IPS-11a (cell line): ENCODE results near the gene NCAPD2.
"Not testable (repeated sequence)": the region's sequence is repeated elsewhere in the genome, so short reads cannot be mapped to it uniquely, and the experiment has no call there.

Source experiments
- H3K4me3 ChIP-seq: one replicate; pipeline ENCODE4 v1.5.1; 2013; ENCODE audit warnings: low read depth, low read length, control low read depth

Gene NCAPD2

DNA sequence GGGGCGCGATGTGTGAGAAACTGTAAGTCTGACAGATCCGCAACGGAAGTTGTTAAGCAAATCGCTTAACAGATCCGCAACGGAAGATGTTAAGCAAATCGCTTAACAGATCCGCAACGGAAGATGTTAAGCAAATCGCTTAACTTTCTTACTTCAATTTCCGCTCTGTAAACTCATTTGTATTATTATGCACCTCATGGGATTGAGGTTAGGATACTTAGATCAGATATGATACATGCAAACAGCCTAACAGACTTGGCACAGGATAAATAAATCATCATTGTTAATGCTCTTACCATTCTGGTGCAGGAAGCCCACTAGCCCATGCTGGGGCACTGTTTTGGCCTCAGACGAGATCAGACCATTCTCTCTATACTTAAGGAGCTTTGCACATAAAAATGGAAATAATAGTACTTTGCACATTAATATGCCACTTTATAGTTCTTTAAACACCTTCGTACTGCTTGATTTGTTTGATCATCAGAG is 399 bp downstream of the NCAPD2 start:
- H3K4me3 ChIP-seq = peak overlapping the region; percentile 84

GRCh38 chr12:6494968-6495367 is 1.1 kb downstream of the NCAPD2 start:
- H3K4me3 ChIP-seq = no peak overlapping the region

DNA sequence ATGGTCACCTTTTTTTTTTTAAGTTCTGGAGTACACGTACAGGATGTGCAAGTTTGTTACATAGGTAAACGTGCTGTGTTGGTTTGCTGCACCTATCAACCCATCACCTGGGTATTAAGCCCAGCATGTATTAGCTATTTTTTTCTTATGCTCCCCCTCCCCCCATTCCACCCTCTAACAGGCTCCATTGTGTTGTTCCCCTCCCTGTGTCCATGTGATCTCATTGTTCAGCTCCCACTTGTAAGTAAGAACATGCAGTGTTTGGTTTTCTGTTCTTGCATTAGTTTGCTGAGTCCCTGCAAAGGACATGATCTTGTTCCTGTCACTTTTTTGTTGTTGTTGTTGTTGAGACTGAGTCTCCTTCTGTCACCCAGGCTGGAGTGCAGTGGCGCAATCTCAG is 3.4 kb downstream of the NCAPD2 start:
- H3K4me3 ChIP-seq = not testable (repeated sequence)

DNA sequence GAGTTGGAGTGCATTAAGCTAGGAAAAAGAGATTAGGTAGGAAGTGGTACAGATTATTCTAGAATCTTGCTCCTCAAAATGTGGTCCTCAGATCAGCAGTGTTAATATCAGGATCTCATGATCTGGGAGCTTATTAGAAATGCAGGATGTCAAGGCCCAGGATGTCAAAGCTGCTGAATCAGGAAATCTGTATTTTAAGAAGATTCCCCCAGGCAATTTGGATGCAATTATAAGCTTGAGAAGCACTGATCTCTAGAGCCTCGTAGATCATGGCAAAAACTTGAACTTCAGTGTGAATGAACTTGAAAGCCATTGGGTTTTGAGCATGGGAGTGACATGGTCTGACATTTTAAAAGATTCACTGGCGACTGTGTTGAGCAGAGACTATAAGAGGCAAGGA is 6.6 kb downstream of the NCAPD2 start:
- H3K4me3 ChIP-seq = no peak overlapping the region

- H3K4me3 ChIP-seq = no peak overlapping the region
Measured at GRCh38 chr12:6507102-6507998, 13.4 kb downstream of the NCAPD2 start.

GRCh38 chr12:6508087-6508486 is 14.2 kb downstream of the NCAPD2 start:
- H3K4me3 ChIP-seq = no peak overlapping the region

- no peak overlapping the region for H3K4me3 ChIP-seq
Measured at GRCh38 chr12:6520186-6520585, 26.3 kb downstream of the NCAPD2 start.

DNA sequence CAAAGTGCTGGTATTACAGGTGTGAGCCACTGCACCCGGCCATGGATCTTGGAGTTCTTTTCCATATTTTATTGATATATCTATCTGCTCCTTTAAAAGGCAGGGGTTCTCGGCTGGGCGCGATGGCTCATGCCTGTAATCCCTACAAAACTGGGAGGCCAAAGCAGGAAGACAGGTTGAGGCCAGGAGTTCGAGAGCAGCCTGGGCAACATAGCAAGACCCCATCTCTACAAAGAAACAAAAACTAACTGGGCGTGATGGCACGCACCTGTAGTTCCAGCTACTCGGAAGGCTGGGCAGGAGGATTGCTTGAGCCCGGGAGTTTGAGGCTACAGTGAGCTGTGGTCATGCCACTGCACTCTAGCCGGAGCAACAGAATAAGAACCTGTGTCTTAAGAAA is 28.3 kb downstream of the NCAPD2 start:
- no peak overlapping the region for H3K4me3 ChIP-seq

DNA sequence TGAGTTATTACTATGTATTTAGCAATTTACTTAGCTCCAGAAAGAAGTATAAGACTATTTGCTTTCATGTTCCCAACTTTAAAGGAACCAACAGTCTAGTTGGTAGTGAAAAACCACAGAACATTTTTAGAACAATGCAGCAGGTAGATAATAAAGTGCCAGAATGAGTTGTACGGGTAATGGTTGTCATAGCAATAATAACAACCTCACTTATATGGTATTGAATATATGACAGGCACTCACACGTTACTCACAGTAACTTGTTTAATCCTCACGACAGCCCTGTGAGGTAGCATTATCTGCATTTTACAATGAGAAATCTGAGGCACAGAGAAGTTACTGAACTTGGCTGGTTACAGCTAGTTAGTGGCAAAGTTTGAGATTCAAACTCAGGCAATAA is 29.8 kb downstream of the NCAPD2 start:
- no peak overlapping the region for H3K4me3 ChIP-seq

GRCh38 chr12:6524648-6525047 is 30.7 kb downstream of the NCAPD2 start:
- H3K4me3 ChIP-seq = no peak overlapping the region

GRCh38 chr12:6526201-6526600 is 32.3 kb downstream of the NCAPD2 start:
- no peak overlapping the region for H3K4me3 ChIP-seq

DNA sequence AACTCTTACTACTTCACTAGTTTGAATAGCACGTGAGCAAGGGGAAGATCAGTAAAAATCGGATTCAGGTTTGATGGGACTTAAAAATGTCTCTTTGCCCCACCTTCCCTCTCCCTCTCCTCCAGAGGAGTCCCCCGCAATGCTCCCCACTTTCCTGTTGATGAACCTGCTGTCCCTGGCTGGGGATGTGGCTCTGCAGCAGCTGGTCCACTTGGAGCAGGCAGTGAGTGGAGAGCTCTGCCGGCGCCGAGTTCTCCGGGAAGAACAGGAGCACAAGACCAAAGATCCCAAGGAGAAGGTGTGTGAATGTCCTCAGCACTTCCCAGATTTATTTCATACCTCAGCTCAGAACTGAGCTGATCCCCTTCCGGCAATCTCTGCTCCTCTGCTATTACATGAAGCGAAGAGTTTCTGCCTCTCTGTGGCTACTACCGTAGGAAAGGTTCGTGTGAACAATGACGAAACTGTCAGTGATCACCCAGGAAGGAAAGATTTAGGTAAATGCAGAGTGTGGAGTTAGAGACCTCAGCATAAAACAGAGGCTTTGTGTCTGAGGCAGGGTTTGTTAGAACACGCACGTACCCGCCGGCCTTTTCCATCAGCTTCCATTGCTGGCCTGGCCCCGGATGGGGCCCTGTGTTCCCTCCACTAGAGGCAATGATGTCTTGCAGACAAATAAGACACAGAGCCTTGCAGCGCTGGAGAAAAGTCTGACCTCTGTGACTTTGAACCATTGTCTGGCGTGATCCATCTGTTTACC is 33.0 kb downstream of the NCAPD2 start:
- no peak overlapping the region for H3K4me3 ChIP-seq

- H3K4me3 ChIP-seq = no peak overlapping the region
Measured at GRCh38 chr12:6527711-6528110, 33.8 kb downstream of the NCAPD2 start.

- H3K4me3 ChIP-seq = no peak overlapping the region
Measured at GRCh38 chr12:6528539-6529235, 34.8 kb downstream of the NCAPD2 start.

DNA sequence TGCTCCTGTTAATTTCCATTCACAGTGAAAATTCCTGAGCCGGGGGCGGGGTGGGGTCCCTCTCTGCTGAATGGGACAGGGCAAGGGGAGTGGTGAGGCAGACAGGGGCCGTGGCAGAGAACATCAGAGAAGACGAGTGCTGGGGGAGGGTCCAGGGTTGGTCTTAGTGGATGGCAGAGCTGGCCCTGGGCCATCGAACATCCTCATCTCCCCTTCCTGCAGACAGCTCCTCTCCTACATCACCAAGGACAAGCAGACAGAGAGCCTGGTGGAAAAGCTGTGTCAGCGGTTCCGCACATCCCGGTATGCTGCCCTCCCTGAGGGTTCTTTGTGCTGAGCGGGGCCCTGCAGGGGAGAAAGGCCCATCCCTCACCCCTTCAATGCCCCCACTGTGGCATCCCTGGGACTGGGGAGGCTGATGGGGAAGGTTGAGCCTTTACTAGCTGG is 35.4 kb downstream of the NCAPD2 start:
- H3K4me3 ChIP-seq = no peak overlapping the region

- H3K4me3 ChIP-seq = no peak overlapping the region
Measured at GRCh38 chr12:6530576-6531260, 36.8 kb downstream of the NCAPD2 start.

DNA sequence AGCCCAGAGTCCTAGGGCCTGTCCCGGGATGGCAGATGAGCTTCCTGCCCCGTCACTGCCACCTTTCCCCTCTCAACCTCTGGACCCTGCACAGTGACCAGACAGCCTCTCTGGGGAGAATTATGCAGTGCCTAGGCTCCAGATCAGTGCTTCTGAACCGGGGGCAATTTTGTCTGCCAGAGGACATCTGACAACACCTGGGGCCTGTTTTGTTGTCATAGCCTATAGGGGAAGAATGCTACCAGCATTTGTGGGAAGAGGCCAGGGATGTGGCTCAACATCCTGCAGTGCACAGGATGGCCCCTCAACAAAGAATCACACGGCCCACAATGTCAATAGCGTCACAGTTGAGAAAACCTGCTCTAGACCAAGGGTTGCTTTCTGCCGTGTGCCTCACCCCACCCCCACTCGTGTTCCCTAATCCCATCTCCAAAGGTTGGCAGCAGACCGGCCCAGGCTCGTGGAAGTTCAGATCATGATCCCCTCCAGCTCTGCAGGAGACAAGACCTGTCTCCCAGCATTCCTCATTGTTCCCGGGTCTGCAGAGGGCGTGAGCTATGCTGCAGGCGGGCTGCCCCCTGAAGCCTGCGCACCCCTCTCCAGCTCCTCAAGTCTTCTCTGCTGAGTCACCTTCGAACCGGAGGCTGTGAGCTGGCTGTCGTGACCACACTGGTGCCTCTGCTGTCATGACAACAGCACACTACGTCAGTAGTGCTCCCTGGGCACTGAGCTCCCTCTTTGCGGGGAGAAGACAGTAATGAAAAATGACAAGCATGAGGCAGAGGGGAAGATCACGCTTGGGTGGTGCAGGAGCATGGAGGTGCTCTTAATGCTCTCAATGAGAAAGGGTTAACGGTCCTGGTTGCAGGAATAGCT is 38.4 kb downstream of the NCAPD2 start:
- peak overlapping the region; percentile 94 for H3K4me3 ChIP-seq

GRCh38 chr12:6532927-6533652 is 39.2 kb downstream of the NCAPD2 start:
- H3K4me3 ChIP-seq = peak overlapping the region; percentile 94

- peak overlapping the region; percentile 94 for H3K4me3 ChIP-seq
Measured at GRCh38 chr12:6533653-6533922, 39.7 kb downstream of the NCAPD2 start.
